Measurements from ENCODE around the gene NAXE. TPM values are rescaled to one million over a fixed set of nuclear protein-coding genes. Genes with fewer than 3 reads are reported as not detected.

NAXE gene
- 54.8 and 63.7 TPM in 2 replicates for total RNA-seq

- Histone ChIP-seq H3K9me3 (ENCODE audit: low read depth, low read length) (no peaks in the 10 kb centered on the region), H3K79me2 (ENCODE audit: insufficient read depth, low read length) (peaks cover 6% of the 10 kb centered on the region), H3K36me3 (ENCODE audit: insufficient read depth, low read length) (peaks cover 28% of the 10 kb centered on the region), H2AFZ (ENCODE audit: low read length) (peak within 1 kb of the TSS; percentile 97), H4K20me1 (ENCODE audit: insufficient read depth, low read length) (peaks cover 3% of the 10 kb centered on the region), H3K4me2 (ENCODE audit: insufficient read depth, low read length) (peak within 1 kb of the TSS; percentile 99), H3K27me3 (ENCODE audit: insufficient read depth, low read length) (no peaks in the 10 kb centered on the region), H3K4me1 (ENCODE audit: insufficient read depth, low read length) (peaks cover 13% of the 10 kb centered on the region), H3K4me3 (ENCODE audit: insufficient read depth, low read length) (peak within 1 kb of the TSS; percentile 92), H3K27ac (ENCODE audit: low read depth, low read length) (peak within 1 kb of the TSS; percentile 75)
- peak; percentile 97 for DNase-seq (ENCODE audit: insufficient read length, low spot score, missing footprints)
- TF ChIP-seq, protein P1, sequence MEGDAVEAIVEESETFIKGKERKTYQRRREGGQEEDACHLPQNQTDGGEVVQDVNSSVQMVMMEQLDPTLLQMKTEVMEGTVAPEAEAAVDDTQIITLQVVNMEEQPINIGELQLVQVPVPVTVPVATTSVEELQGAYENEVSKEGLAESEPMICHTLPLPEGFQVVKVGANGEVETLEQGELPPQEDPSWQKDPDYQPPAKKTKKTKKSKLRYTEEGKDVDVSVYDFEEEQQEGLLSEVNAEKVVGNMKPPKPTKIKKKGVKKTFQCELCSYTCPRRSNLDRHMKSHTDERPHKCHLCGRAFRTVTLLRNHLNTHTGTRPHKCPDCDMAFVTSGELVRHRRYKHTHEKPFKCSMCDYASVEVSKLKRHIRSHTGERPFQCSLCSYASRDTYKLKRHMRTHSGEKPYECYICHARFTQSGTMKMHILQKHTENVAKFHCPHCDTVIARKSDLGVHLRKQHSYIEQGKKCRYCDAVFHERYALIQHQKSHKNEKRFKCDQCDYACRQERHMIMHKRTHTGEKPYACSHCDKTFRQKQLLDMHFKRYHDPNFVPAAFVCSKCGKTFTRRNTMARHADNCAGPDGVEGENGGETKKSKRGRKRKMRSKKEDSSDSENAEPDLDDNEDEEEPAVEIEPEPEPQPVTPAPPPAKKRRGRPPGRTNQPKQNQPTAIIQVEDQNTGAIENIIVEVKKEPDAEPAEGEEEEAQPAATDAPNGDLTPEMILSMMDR (IDR thresholded peaks at IDR 0.05; ENCODE audit: extremely low read depth, low read depth, low read length) = no peak
These were observed at the start of gene NAXE for GRCh38 chr1:156591432-156592157. NAXE (plus strand) TSS chr1:156591776; CDS start chr1:156591805, 29 bp downstream.

DNA sequence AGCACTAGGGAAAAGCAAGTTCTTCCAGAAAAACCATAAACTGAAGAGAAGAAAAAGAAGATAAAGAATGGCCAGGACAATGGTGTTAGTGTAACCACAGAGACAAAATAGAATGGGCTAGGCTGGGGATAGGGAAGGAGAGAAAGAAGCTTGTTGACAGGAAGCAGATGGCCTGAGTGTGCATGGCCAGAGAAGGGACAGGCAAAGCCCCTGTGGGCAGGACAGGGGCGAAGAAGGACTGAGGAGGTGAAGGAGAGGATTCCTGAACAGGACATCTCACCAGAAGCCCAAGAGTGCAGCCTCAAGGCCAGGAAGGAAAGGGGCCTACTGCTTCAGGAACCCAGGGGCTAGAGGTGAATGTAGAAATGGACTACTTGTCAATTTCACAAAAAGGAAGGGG is 48.5 kb upstream of the NAXE start:
- Histone ChIP-seq H3K4me2 (ENCODE audit: insufficient read depth, low read length) (no peak overlapping the region), H3K79me2 (ENCODE audit: insufficient read depth, low read length) (no peaks in the 10 kb centered on the region), H3K4me1 (ENCODE audit: insufficient read depth, low read length) (peaks cover 2% of the 10 kb centered on the region), H3K4me3 (ENCODE audit: insufficient read depth, low read length) (no peak overlapping the region), H3K27ac (ENCODE audit: low read depth, low read length) (no peak overlapping the region), H4K20me1 (ENCODE audit: insufficient read depth, low read length) (no peaks in the 10 kb centered on the region), H3K27me3 (ENCODE audit: insufficient read depth, low read length) (no peaks in the 10 kb centered on the region), H3K36me3 (ENCODE audit: insufficient read depth, low read length) (peaks cover 64% of the 10 kb centered on the region), H3K9me3 (ENCODE audit: low read depth, low read length) (no peaks in the 10 kb centered on the region), H2AFZ (ENCODE audit: low read length) (no peak overlapping the region)
- TF ChIP-seq, protein P1 (IDR thresholded peaks at IDR 0.05; ENCODE audit: extremely low read depth, low read depth, low read length) = no peak
- no peak for DNase-seq (ENCODE audit: insufficient read length, low spot score, missing footprints)

- DNase-seq (ENCODE audit: insufficient read length, low spot score, missing footprints) = no peak
These were observed 46.9 kb upstream of the NAXE start for GRCh38 chr1:156544592-156545102.

DNA sequence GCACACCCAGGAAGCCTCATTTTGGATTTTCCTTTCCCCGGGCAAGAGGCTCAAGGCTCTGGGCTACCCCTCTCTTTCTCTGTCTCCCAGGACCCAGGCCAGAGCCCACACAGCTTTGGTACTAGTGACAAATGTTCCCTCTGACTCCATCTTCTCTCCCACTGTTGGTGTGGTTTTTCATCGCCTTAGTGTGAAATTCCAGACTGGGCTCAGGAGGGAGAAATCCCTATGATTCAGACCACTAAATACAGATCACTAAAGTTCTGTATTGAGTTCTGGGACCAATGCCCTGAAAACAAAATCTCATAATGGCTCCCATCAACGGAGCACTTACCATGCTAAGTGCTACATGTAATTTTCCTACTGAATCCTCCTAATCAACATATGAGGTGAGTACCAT is 45.3 kb upstream of the NAXE start:
- Histone ChIP-seq H3K36me3 (ENCODE audit: insufficient read depth, low read length) (peaks cover 52% of the 10 kb centered on the region), H4K20me1 (ENCODE audit: insufficient read depth, low read length) (no peaks in the 10 kb centered on the region), H3K4me1 (ENCODE audit: insufficient read depth, low read length) (peaks cover 2% of the 10 kb centered on the region), H3K9me3 (ENCODE audit: low read depth, low read length) (no peaks in the 10 kb centered on the region), H3K4me2 (ENCODE audit: insufficient read depth, low read length) (no peak overlapping the region), H3K27me3 (ENCODE audit: insufficient read depth, low read length) (no peaks in the 10 kb centered on the region), H3K4me3 (ENCODE audit: insufficient read depth, low read length) (no peak overlapping the region), H3K79me2 (ENCODE audit: insufficient read depth, low read length) (no peaks in the 10 kb centered on the region), H2AFZ (ENCODE audit: low read length) (peak overlapping the region; percentile 11), H3K27ac (ENCODE audit: low read depth, low read length) (no peak overlapping the region)
- no peak for DNase-seq (ENCODE audit: insufficient read length, low spot score, missing footprints)
- TF ChIP-seq, protein P1 (IDR thresholded peaks at IDR 0.05; ENCODE audit: extremely low read depth, low read depth, low read length) = no peak

More at GRCh38 chr1:156544592-156545102, 46.9 kb upstream of the NAXE start:
- no peaks in the 10 kb centered on the region for H3K79me2 ChIP-seq (ENCODE audit: insufficient read depth, low read length)
- no peak overlapping the region for H3K27ac ChIP-seq (ENCODE audit: low read depth, low read length)
- no peaks in the 10 kb centered on the region for H3K27me3 ChIP-seq (ENCODE audit: insufficient read depth, low read length)
- H3K4me2 ChIP-seq (ENCODE audit: insufficient read depth, low read length) = no peak overlapping the region
- no peak overlapping the region for H3K4me3 ChIP-seq (ENCODE audit: insufficient read depth, low read length)
- H4K20me1 ChIP-seq (ENCODE audit: insufficient read depth, low read length) = no peaks in the 10 kb centered on the region
- no peaks in the 10 kb centered on the region for H3K9me3 ChIP-seq (ENCODE audit: low read depth, low read length)
- peaks cover 2% of the 10 kb centered on the region for H3K4me1 ChIP-seq (ENCODE audit: insufficient read depth, low read length)
- H3K36me3 ChIP-seq (ENCODE audit: insufficient read depth, low read length) = peaks cover 61% of the 10 kb centered on the region
- H2AFZ ChIP-seq (ENCODE audit: low read length) = no peak overlapping the region
- TF ChIP-seq, protein P1 (IDR thresholded peaks at IDR 0.05; ENCODE audit: extremely low read depth, low read depth, low read length) = no peak

Measured in osteoblast (primary cell).